ENCODE results near the gene GRK6. TPM values are rescaled to one million over a fixed set of nuclear protein-coding genes. Genes with fewer than 3 reads are reported as not detected.

GRK6 gene
- total and polyA plus RNA-seq, 9 of the 15 experiments (the other 6 are each of a cell fraction or from before 2014, with no cell fraction given): 0.63 to 122 (median 44.5) TPM

DNA sequence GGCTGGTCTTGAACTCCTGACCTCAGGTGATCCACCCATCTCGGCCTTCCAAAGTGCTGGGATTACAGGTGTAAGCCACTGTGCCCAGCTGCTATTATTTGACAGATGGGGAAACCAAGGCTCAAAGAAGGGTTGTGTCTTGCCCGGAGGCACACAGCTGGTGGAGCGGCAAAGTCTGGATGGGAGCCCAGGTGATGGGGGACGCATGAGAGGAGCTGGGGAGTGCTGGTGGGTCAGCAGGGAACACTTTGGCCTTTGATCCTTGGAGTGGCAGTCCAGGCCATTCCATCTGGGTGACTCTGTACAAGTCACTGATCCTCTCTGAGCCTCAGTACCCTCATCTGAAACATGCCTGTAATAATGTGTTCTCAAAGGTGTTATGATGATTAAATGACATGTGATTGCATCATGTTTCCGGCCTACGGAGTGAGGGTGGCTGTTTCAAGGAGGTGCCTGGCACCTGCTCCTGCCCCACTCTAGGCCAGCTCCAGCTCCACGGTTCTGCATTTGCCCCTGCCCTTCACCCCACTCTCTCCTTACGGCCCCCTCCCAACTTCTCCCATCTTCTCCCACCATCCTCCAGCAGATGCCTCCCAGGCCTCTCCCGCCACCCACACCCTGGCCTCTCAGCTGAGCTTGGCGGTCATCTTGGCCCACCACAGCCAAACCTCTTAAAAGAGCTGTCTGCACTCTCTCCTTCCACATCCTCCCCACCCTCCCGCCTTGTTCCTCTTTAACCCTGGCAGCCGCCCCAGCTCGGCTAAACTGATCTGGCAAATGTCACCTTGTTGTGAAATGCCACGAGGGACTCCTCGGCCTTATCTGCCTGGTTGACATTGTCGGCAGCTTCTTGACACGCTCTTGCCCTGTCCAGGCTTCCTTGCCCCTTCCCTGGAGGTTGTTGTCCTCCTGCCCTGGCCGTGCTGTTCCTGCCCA, 52.5 kb downstream of the GRK6 start (continued):
- TF ChIP-seq, protein P1, sequence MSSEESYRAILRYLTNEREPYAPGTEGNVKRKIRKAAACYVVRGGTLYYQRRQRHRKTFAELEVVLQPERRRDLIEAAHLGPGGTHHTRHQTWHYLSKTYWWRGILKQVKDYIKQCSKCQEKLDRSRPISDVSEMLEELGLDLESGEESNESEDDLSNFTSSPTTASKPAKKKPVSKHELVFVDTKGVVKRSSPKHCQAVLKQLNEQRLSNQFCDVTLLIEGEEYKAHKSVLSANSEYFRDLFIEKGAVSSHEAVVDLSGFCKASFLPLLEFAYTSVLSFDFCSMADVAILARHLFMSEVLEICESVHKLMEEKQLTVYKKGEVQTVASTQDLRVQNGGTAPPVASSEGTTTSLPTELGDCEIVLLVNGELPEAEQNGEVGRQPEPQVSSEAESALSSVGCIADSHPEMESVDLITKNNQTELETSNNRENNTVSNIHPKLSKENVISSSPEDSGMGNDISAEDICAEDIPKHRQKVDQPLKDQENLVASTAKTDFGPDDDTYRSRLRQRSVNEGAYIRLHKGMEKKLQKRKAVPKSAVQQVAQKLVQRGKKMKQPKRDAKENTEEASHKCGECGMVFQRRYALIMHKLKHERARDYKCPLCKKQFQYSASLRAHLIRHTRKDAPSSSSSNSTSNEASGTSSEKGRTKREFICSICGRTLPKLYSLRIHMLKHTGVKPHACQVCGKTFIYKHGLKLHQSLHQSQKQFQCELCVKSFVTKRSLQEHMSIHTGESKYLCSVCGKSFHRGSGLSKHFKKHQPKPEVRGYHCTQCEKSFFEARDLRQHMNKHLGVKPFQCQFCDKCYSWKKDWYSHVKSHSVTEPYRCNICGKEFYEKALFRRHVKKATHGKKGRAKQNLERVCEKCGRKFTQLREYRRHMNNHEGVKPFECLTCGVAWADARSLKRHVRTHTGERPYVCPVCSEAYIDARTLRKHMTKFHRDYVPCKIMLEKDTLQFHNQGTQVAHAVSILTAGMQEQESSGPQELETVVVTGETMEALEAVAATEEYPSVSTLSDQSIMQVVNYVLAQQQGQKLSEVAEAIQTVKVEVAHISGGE (CRISPR knock-in tag; IDR thresholded peaks at IDR 0.05): 0 out of 6 replicates have a peak, but pooled peaks of 1 of the 3 experiments have one; percentile 17
- TF ChIP-seq, protein P2, sequence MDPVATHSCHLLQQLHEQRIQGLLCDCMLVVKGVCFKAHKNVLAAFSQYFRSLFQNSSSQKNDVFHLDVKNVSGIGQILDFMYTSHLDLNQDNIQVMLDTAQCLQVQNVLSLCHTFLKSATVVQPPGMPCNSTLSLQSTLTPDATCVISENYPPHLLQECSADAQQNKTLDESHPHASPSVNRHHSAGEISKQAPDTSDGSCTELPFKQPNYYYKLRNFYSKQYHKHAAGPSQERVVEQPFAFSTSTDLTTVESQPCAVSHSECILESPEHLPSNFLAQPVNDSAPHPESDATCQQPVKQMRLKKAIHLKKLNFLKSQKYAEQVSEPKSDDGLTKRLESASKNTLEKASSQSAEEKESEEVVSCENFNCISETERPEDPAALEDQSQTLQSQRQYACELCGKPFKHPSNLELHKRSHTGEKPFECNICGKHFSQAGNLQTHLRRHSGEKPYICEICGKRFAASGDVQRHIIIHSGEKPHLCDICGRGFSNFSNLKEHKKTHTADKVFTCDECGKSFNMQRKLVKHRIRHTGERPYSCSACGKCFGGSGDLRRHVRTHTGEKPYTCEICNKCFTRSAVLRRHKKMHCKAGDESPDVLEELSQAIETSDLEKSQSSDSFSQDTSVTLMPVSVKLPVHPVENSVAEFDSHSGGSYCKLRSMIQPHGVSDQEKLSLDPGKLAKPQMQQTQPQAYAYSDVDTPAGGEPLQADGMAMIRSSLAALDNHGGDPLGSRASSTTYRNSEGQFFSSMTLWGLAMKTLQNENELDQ (CRISPR knock-in tag; IDR thresholded peaks at IDR 0.05; ENCODE audit: borderline replicate concordance): no peak
- TF ChIP-seq, protein P3, sequence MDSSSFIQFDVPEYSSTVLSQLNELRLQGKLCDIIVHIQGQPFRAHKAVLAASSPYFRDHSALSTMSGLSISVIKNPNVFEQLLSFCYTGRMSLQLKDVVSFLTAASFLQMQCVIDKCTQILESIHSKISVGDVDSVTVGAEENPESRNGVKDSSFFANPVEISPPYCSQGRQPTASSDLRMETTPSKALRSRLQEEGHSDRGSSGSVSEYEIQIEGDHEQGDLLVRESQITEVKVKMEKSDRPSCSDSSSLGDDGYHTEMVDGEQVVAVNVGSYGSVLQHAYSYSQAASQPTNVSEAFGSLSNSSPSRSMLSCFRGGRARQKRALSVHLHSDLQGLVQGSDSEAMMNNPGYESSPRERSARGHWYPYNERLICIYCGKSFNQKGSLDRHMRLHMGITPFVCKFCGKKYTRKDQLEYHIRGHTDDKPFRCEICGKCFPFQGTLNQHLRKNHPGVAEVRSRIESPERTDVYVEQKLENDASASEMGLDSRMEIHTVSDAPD (CRISPR knock-in tag; IDR thresholded peaks at IDR 0.05): 0 out of 2 replicates have a peak, but pooled peaks have one; percentile 31
- no peak for TF ChIP-seq ZNF347 (CRISPR knock-in tag; IDR thresholded peaks at IDR 0.05; ENCODE audit: low read depth)
- TF ChIP-seq, protein P4, sequence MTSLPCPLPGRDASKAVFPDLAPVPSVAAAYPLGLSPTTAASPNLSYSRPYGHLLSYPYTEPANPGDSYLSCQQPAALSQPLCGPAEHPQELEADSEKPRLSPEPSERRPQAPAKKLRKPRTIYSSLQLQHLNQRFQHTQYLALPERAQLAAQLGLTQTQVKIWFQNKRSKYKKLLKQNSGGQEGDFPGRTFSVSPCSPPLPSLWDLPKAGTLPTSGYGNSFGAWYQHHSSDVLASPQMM (CRISPR knock-in tag; IDR thresholded peaks at IDR 0.05): no peak
- TF ChIP-seq, protein P5, sequence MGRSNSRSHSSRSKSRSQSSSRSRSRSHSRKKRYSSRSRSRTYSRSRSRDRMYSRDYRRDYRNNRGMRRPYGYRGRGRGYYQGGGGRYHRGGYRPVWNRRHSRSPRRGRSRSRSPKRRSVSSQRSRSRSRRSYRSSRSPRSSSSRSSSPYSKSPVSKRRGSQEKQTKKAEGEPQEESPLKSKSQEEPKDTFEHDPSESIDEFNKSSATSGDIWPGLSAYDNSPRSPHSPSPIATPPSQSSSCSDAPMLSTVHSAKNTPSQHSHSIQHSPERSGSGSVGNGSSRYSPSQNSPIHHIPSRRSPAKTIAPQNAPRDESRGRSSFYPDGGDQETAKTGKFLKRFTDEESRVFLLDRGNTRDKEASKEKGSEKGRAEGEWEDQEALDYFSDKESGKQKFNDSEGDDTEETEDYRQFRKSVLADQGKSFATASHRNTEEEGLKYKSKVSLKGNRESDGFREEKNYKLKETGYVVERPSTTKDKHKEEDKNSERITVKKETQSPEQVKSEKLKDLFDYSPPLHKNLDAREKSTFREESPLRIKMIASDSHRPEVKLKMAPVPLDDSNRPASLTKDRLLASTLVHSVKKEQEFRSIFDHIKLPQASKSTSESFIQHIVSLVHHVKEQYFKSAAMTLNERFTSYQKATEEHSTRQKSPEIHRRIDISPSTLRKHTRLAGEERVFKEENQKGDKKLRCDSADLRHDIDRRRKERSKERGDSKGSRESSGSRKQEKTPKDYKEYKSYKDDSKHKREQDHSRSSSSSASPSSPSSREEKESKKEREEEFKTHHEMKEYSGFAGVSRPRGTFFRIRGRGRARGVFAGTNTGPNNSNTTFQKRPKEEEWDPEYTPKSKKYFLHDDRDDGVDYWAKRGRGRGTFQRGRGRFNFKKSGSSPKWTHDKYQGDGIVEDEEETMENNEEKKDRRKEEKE (IDR thresholded peaks at IDR 0.05; ENCODE audit: borderline replicate concordance in 1 of 2, control insufficient read depth in 1 of 2, low read depth in 2 of 2, low read length in 1 of 2): no peak
- TF ChIP-seq ARID1B (IDR thresholded peaks at IDR 0.05): peak; percentile 48; the same call in 1 of the 2 replicates
- TF ChIP-seq PTTG1 (tag; IDR thresholded peaks at IDR 0.05; ENCODE audit: low read depth): no peak
- no peak for TF ChIP-seq ZNF23 (CRISPR knock-in tag; IDR thresholded peaks at IDR 0.05)
- TF ChIP-seq SPI1 (IDR thresholded peaks at IDR 0.05; ENCODE audit: borderline replicate concordance, low read depth, low read length): peak; percentile 30; the same call in 1 of the 2 replicates
- peak; percentile 58; the same call in 1 of the 2 replicates for TF ChIP-seq NR2C1 (IDR thresholded peaks at IDR 0.05)
- 0 out of 2 replicates have a peak, but pooled peaks have one; percentile 26 for TF ChIP-seq NR2C1 (tag; IDR thresholded peaks at IDR 0.05)
- TF ChIP-seq SMARCE1 (IDR thresholded peaks at IDR 0.05): peak; percentile 25; the same call in 1 of the 2 replicates
- TF ChIP-seq HLTF (IDR thresholded peaks at IDR 0.05): 0 out of 2 replicates have a peak, but pooled peaks have one; percentile 51

Data from K562 (cell line).